Right lobe of liver (tissue), 6 donors: ENCODE data around the gene SRD5A3. TPM values are rescaled to one million over a fixed set of nuclear protein-coding genes. Genes with fewer than 3 reads are reported as not detected.
A peak's percentile ranks its signal among the peaks of the same experiment; 100 is the strongest.

ENCODE experiments used
- ATAC-seq, 4 donors: fragments of 200-7000 bp; cut with Tn5 transposase; one replicate each; pipeline ENCODE4 v1.9.1; 2020; ENCODE audit warnings: mild to moderate bottlenecking in 4 of 4, moderate library complexity in 4 of 4
- DNase-seq, 3 donors: peaks; one replicate each; pipeline ENCODE4 v3.0.0-alpha.2; 2020
- H3K27ac ChIP-seq, 3 donors: fragments of 200-600 bp; one replicate each; pipeline ENCODE4 v1.8.0; 2022
- H3K27me3 ChIP-seq, 2 donors: fragments of 200-600 bp; one replicate each; pipeline ENCODE4 v1.8.0; 2022
- H3K36me3 ChIP-seq, 4 donors: fragments of 200-600 bp; sonication (generic) in 1 of 4; one replicate each; pipeline versions ENCODE4 v1.5.1 to v1.8.0; 2017 to 2022; ENCODE audit warnings: control low read depth in 1 of 4
- H3K4me1 ChIP-seq, 4 donors: fragments of 200-600 bp; sonication (generic) in 1 of 4; one replicate each; pipeline versions ENCODE4 v1.5.1 to v1.8.0; 2017 to 2022; ENCODE audit warnings: control low read depth in 1 of 4
- H3K4me3 ChIP-seq, 3 donors: fragments of 200-600 bp; one replicate each; pipeline ENCODE4 v1.8.0; 2022
- H3K9me3 ChIP-seq, 4 donors: fragments of 200-600 bp; sonication (generic) in 1 of 4; one replicate each; pipeline versions ENCODE4 v1.5.1 to v1.8.0; 2017 to 2022; ENCODE audit warnings: control low read depth in 1 of 4
- POLR2A ChIP-seq: fragments of 450-650 bp; IDR thresholded peaks from one replicate; pipeline ENCODE4 v1.6.1; 2017; ENCODE audit warnings: antibody characterized with exemption, mild to moderate bottlenecking
- WGBS: methylation state at CpG from one replicate; pipeline ENCODE4 v1.1.6; 2018; ENCODE audit warnings: low coverage, low lambda C conversion rate; ENCODE audit not compliant: insufficient coverage; ENCODE audit errors: missing lambda C conversion rate; 5-methylcytosine and 5-hydroxymethylcytosine counted together
- intact Hi-C, 2 donors: fragments of 100-400 bp; cut with DNase I; formaldehyde crosslinking; loops; one replicate each; pipeline versions ENCODE4 v1.11.2 to v1.14.1; 2022
- long read RNA-seq: library from polyadenylated mRNA; unstranded; transcript quantifications from one replicate; pipeline ENCODE4 v2.0.0, GENCODE V29; 2019
- total RNA-seq, 6 experiments: library from RNA; depleted of rRNA in 2 of 6; stranded (reverse); fragments of >200 nt in 2 of 6; fragmentation: NEBNext Ultra II Directional in 3 of 6; extraction: Animal tissue kit (Norgen Biotek cat#: 25700) in 3 of 6; gene quantifications; one replicate each; pipeline versions ENCODE4 v1.1.0 to v1.2.4, GENCODE V29; 2016 to 2023
- TF ChIP-seq, protein P1 (sequence below), 4 donors: fragments of 200-600 bp in 3 of 4; fragments of 450-650 bp in 1 of 4; IDR thresholded peaks; one replicate each; pipeline versions ENCODE4 v1.5.1 to v1.8.0; 2016 to 2022; ENCODE audit warnings: antibody characterized with exemption in 4 of 4, mild to moderate bottlenecking in 2 of 4
- donor health status: DM: no; HTN: yes; CAD: no.
- donor health status: DM: no; HTN: no; CAD: no.
- donor health status: DM: no; HTN: no; CAD: no.
- donor health status: DM: no; HTN: yes; CAD: no.
- donor health status: DM: no; HTN: yes; CAD: no.

The SRD5A3 gene
- total RNA-seq = 10 to 100 TPM in 3 of 6 experiments, 1 to 10 TPM in 3; 7.7 to 13.9 (median 9.9) TPM
- long read RNA-seq, full-length matches to known transcripts = 1 of 1 reads
- long read RNA-seq, partial matches to known transcripts = 0 of 1 reads
- long read RNA-seq, other reads (novel, unspliced or antisense) = 0 of 1 reads

DNA sequence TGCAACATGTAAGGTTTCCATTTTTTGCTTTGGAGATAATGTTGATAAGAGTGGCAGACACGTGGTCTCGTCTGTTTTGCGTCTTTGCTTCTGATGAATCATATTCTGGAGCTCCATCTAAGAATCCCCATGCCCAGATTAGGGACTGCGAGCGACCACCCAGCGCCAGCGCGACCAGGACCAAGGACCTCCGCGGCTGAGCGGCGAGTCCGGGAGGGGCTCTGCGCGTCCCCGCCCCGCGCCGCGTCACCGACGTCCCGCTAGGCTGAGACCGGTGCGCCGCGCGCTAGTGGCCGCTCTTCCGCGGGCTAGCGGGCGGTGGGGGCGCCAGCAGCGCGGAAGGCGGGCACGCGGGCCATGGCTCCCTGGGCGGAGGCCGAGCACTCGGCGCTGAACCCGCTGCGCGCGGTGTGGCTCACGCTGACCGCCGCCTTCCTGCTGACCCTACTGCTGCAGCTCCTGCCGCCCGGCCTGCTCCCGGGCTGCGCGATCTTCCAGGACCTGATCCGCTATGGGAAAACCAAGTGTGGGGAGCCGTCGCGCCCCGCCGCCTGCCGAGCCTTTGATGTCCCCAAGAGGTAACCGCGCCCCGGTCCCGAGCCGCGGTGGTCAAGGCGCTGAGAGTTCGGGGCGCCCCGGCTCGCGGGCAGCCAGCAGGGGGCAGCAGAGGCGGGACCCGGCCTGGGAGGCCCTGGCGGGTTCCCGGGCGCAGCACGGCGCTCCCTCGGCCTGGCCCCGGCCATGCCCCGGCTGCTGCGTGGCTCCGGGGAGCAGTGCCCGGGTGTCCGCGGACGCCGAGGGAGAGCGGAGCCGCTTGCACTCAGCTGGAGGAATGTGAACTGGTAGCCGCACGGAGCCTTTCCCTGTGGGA, at the start of gene SRD5A3:
SRD5A3 (plus strand) TSS at position 263 of the 871 bp plus-strand sequence; CDS start at position 358, 95 bp downstream.
- no peaks in the 10 kb centered on the region for H3K36me3 ChIP-seq
- H3K27ac ChIP-seq = peak within 1 kb of the TSS; percentile 92 to 94 (median 92)
- peaks cover 0 to 10% (median 3%) of the 10 kb centered on the region in 4 donors for H3K4me1 ChIP-seq
- H3K9me3 ChIP-seq = no peaks in the 10 kb centered on the region
- peak within 1 kb of the TSS; percentile 65 to 73 (median 67) for H3K4me3 ChIP-seq
- no peaks in the 10 kb centered on the region for H3K27me3 ChIP-seq
- DNase-seq (peak; percentile 89 to 90 (median 89)), ATAC-seq (peak; percentile 96 to 98 (median 98))
- intact Hi-C loops = no loop called here
- WGBS = under 1% methylated on average over 33 of the region's 95 CpGs
- peak; percentile 79 for TF ChIP-seq POLR2A
- TF ChIP-seq, protein P1, sequence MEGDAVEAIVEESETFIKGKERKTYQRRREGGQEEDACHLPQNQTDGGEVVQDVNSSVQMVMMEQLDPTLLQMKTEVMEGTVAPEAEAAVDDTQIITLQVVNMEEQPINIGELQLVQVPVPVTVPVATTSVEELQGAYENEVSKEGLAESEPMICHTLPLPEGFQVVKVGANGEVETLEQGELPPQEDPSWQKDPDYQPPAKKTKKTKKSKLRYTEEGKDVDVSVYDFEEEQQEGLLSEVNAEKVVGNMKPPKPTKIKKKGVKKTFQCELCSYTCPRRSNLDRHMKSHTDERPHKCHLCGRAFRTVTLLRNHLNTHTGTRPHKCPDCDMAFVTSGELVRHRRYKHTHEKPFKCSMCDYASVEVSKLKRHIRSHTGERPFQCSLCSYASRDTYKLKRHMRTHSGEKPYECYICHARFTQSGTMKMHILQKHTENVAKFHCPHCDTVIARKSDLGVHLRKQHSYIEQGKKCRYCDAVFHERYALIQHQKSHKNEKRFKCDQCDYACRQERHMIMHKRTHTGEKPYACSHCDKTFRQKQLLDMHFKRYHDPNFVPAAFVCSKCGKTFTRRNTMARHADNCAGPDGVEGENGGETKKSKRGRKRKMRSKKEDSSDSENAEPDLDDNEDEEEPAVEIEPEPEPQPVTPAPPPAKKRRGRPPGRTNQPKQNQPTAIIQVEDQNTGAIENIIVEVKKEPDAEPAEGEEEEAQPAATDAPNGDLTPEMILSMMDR (IDR thresholded peaks at IDR 0.05) = peak; percentile 93 to 99 (median 97)

DNA sequence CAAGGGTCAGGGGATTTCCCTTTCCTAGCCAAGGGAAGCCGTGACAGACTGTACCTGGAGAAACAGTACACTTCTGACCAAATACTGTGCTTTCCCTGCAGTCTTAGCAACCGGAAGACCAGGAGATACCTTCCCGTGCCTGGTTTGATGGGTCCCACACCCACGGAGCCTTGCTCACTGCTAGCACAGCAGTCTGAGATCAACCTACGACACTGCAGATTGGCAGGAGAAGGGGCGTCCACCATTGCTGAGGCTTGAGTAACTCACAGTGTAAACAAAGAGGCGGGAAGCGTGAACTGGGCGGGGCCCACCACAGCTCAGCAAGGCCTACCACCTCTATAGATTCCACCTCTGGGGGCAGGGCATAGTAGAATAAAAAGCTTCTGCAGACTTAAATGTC, 48.7 kb upstream of the SRD5A3 start:
- no peak for ATAC-seq
- no peak for DNase-seq
- Histone ChIP-seq H3K27ac (no peak overlapping the region), H3K36me3 (no peaks in the 10 kb centered on the region), H3K9me3 (no peaks in the 10 kb centered on the region), H3K4me3 (no peak overlapping the region), H3K4me1 (no peaks in the 10 kb centered on the region), H3K27me3 (no peaks in the 10 kb centered on the region)
- no peak for TF ChIP-seq POLR2A
- TF ChIP-seq, protein P1 (IDR thresholded peaks at IDR 0.05) = no peak
- 73% methylated on average over 4 of the region's 9 CpGs for WGBS
- intact Hi-C loops = no loop called here

- DNase-seq = no peak
- intact Hi-C loops = no loop called here
- H3K4me1 ChIP-seq = no peaks in the 10 kb centered on the region
- H3K36me3 ChIP-seq = no peaks in the 10 kb centered on the region
- no peak overlapping the region for H3K4me3 ChIP-seq
- no peak for TF ChIP-seq POLR2A
- TF ChIP-seq, protein P1 (IDR thresholded peaks at IDR 0.05) = no peak
- H3K27me3 ChIP-seq = no peaks in the 10 kb centered on the region
- H3K9me3 ChIP-seq = no peaks in the 10 kb centered on the region
- ATAC-seq = no peak
- H3K27ac ChIP-seq = no peak overlapping the region
- 42% methylated on average over 3 of the region's 3 CpGs for WGBS
Observed at GRCh38 chr4:55303760-55304165, 42.3 kb upstream of the SRD5A3 start.

GRCh38 chr4:55304303-55304702, 41.7 kb upstream of the SRD5A3 start:
- Histone ChIP-seq H3K27ac (no peak overlapping the region), H3K4me1 (no peaks in the 10 kb centered on the region), H3K36me3 (no peaks in the 10 kb centered on the region), H3K9me3 (no peaks in the 10 kb centered on the region), H3K4me3 (no peak overlapping the region), H3K27me3 (no peaks in the 10 kb centered on the region)
- ATAC-seq (no peak), DNase-seq (no peak)
- intact Hi-C loops = no loop called here
- TF ChIP-seq POLR2A = no peak
- TF ChIP-seq, protein P1 (IDR thresholded peaks at IDR 0.05) = no peak
- 59% methylated on average over 3 of the region's 3 CpGs for WGBS
